GM23248 (cell line): Measurements from ENCODE around the gene ABCD2. TPM values are rescaled to one million over a fixed set of nuclear protein-coding genes. Genes with fewer than 3 reads are reported as not detected.

Experiments
- DNase-seq: peaks from one replicate; pipeline ENCODE4 v3.0.0-alpha.2; 2015
- H2AFZ ChIP-seq: fragments of 200-600 bp; sonication (generic); 2 replicates; pipeline ENCODE4 v1.6.1; 2016; ENCODE audit warnings: antibody characterized with exemption
- H3F3A ChIP-seq: fragments of 200-600 bp; sonication (generic); 2 replicates; pipeline ENCODE4 v1.6.1; 2016; ENCODE audit warnings: mild to moderate bottlenecking, antibody characterized with exemption, mixed run types; ENCODE audit not compliant: insufficient read depth
- H3K27ac ChIP-seq: fragments of 200-600 bp; sonication (generic); 2 replicates; pipeline ENCODE4 v1.5.1; 2016; ENCODE audit warnings: mild to moderate bottlenecking
- H3K27me3 ChIP-seq: fragments of 200-600 bp; sonication (generic); replicated peaks from 2 replicates; pipeline ENCODE4 v1.6.1; 2016; ENCODE audit warnings: mild to moderate bottlenecking; ENCODE audit not compliant: insufficient read depth
- H3K36me3 ChIP-seq: fragments of 200-600 bp; sonication (generic); 2 replicates; pipeline ENCODE4 v1.6.1; 2016; ENCODE audit warnings: low read depth, mild to moderate bottlenecking
- H3K4me1 ChIP-seq: fragments of 200-600 bp; sonication (generic); 2 replicates; pipeline ENCODE4 v1.6.1; 2016; ENCODE audit warnings: mild to moderate bottlenecking; ENCODE audit not compliant: insufficient read depth
- H3K4me2 ChIP-seq: fragments of 200-600 bp; sonication (generic); one replicate; pipeline ENCODE4 v1.6.1; 2016; ENCODE audit warnings: mild to moderate bottlenecking; ENCODE audit not compliant: unreplicated experiment
- H3K4me3 ChIP-seq: fragments of 200-600 bp; sonication (generic); 2 replicates; pipeline ENCODE4 v1.5.1; 2016; ENCODE audit warnings: mild to moderate bottlenecking
- H3K79me2 ChIP-seq: fragments of 200-600 bp; sonication (generic); 2 replicates; pipeline ENCODE4 v1.6.1; 2016; ENCODE audit warnings: mild to moderate bottlenecking; ENCODE audit not compliant: insufficient read depth
- H3K9ac ChIP-seq: fragments of 200-600 bp; sonication (generic); 2 replicates; pipeline ENCODE4 v1.6.1; 2016; ENCODE audit warnings: mild to moderate bottlenecking
- H3K9me2 ChIP-seq: fragments of 200-600 bp; sonication (generic); 2 replicates; pipeline ENCODE4 v1.6.1; 2016; ENCODE audit warnings: mixed run types, mild to moderate bottlenecking, moderate library complexity; ENCODE audit not compliant: insufficient read depth
- H3K9me3 ChIP-seq: fragments of 200-600 bp; sonication (generic); one replicate; pipeline ENCODE4 v1.6.1; 2017; ENCODE audit warnings: low read depth
- H4K20me1 ChIP-seq: fragments of 200-600 bp; sonication (generic); 2 replicates; pipeline ENCODE4 v1.6.0; 2016; ENCODE audit not compliant: insufficient read depth
- EZH2 ChIP-seq: fragments of 200-600 bp; sonication (generic); IDR thresholded peaks from 2 replicates; pipeline ENCODE4 v1.6.1; 2018; ENCODE audit warnings: antibody characterized with exemption, mild to moderate bottlenecking; ENCODE audit not compliant: insufficient read depth, poor library complexity, severe bottlenecking
- EZH2phosphoT487 ChIP-seq: fragments of 200-600 bp; sonication (generic); IDR thresholded peaks from 2 replicates; pipeline ENCODE4 v1.6.1; 2018; ENCODE audit warnings: antibody characterized with exemption, moderate library complexity, mild to moderate bottlenecking, low read depth; ENCODE audit not compliant: insufficient read depth
- WGBS, 2 experiments: methylation state at CpG; one replicate each; pipeline ENCODE4 v1.1.6; 2015 to 2017; ENCODE audit warnings: low lambda C conversion rate in 2 of 2, low coverage in 1 of 2; ENCODE audit errors: missing lambda C conversion rate in 2 of 2; 5-methylcytosine and 5-hydroxymethylcytosine counted together
- in situ Hi-C: fragments of 300-500 bp; cut with MboI; formaldehyde crosslinking; loops from 2 replicates; pipeline ENCODE4 v1.15.0; 2020
- polyA plus RNA-seq: library from polyadenylated mRNA; unstranded; fragments of >200 nt; fragmentation: Nextera tagmentation; extraction: Ambion mirVana; gene quantifications from 2 replicates; pipeline ENCODE4 v1.2.1, GENCODE V29; 2016
- total RNA-seq: library from RNA; depleted of rRNA; stranded (reverse); fragments of >200 nt; shearing (Covaris generic); gene quantifications from 2 replicates; pipeline ENCODE4 v1.2.3, GENCODE V29; 2014

Gene ABCD2
- total and polyA plus RNA-seq, 2 experiments from 2014 or later, result 0.11 TPM; not detected in 1

DNA sequence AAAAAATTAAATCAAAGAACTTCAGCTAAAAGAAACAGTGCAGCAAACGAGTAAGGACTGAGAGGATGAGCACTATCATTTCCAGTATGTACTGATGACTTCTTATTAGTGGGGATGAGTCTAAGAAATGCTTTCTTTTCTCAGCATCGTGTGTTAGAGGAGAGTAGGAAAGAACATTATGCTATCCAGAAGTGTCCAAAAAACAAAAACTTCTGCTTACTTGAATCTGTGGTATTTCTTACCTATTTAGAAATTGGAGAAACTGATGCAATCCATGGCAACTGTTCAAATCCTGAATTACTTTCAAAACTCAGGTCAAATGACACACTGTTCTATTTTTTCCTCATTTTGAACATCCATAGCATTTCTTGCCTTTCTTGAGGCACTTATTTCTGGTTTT lies 23.7 kb downstream of the ABCD2 start:
- DNase-seq, result no peak
- Histone ChIP-seq H3K27me3 (no peaks in the 10 kb centered on the region), H3K27ac (no peak overlapping the region), H4K20me1 (no peaks in the 10 kb centered on the region), H2AFZ (no peak overlapping the region; the same call in 1 of the 2 replicates), H3K79me2 (no peaks in the 10 kb centered on the region), H3F3A (no peaks in the 10 kb centered on the region), H3K36me3 (no peaks in the 10 kb centered on the region), H3K9ac (no peak overlapping the region), H3K4me3 (no peak overlapping the region), H3K4me2 (no peak overlapping the region), H3K9me3 (no peaks in the 10 kb centered on the region), H3K4me1 (no peaks in the 10 kb centered on the region), H3K9me2 (no peaks in the 10 kb centered on the region)
- no peak for TF ChIP-seq EZH2
- TF ChIP-seq EZH2phosphoT487, result no peak
- WGBS, 2 experiments, result 44 to 59% methylated on average over 2 of the region's 2 CpGs
- in situ Hi-C loops, result no loop called here

DNA sequence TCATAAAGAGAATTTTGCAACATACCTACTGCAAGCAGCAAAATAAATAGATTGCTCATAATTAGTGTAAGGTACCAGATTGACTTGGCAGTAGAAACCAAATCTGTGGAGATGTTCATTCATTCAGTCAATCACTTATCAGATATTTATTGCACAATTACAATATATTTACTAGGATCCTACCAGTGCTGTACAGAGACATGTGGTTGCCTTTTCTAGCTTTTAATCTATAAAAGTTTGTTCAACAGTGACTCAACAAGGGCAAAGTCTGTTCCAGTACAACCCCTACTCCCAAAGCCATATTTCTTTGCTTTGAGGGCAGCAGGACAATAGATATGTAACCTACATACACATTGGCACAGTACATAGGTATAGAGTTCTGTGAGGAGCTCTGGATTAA lies 27.3 kb downstream of the ABCD2 start:
- Histone ChIP-seq H3K36me3 (no peaks in the 10 kb centered on the region), H3K79me2 (no peaks in the 10 kb centered on the region), H3K27ac (no peak overlapping the region), H3K9me3 (no peaks in the 10 kb centered on the region), H3F3A (no peaks in the 10 kb centered on the region), H3K4me3 (no peak overlapping the region), H3K9me2 (no peaks in the 10 kb centered on the region), H3K4me1 (no peaks in the 10 kb centered on the region), H3K27me3 (no peaks in the 10 kb centered on the region), H3K4me2 (no peak overlapping the region), H4K20me1 (no peaks in the 10 kb centered on the region), H3K9ac (no peak overlapping the region), H2AFZ (no peak overlapping the region)
- TF ChIP-seq EZH2, result no peak
- no peak for TF ChIP-seq EZH2phosphoT487
- in situ Hi-C loops, result no loop called here
- DNase-seq, result no peak

DNA sequence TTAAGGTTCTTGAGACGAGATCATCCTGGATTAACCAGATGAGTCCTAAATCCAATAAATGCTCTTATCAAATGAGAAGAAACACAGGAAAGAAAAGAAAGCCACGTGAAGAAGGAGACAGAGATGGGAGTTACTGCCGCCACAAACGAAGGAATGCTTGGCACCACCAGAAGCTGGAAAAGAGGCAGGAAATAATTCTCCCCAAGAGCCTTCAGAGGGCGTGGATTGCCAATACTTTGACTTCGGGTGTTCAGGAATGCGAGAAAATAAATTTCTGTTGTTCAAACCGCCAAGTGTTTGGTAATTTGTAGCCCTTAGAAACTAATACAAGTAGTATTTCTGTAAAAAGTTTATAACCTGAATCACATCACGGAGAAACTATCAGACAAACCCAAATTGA lies 31.3 kb downstream of the ABCD2 start:
- H2AFZ ChIP-seq, result peak overlapping the region; percentile 17; the same call in 1 of the 2 replicates
- no peaks in the 10 kb centered on the region for H3K9me3 ChIP-seq
- H3K4me1 ChIP-seq, result no peaks in the 10 kb centered on the region
- no peak overlapping the region for H3K27ac ChIP-seq
- 38 to 42% methylated on average over 9 of the region's 9 CpGs for WGBS, 2 experiments
- in situ Hi-C loops, result no loop called here
- no peaks in the 10 kb centered on the region for H4K20me1 ChIP-seq
- TF ChIP-seq EZH2phosphoT487 (no peak), EZH2 (no peak)
- H3F3A ChIP-seq, result no peaks in the 10 kb centered on the region
- DNase-seq, result no peak
- H3K27me3 ChIP-seq, result no peaks in the 10 kb centered on the region
- no peaks in the 10 kb centered on the region for H3K9me2 ChIP-seq
- H3K4me2 ChIP-seq, result no peak overlapping the region
- no peaks in the 10 kb centered on the region for H3K79me2 ChIP-seq
- H3K36me3 ChIP-seq, result no peaks in the 10 kb centered on the region
- no peak overlapping the region for H3K4me3 ChIP-seq
- no peak overlapping the region for H3K9ac ChIP-seq

DNA sequence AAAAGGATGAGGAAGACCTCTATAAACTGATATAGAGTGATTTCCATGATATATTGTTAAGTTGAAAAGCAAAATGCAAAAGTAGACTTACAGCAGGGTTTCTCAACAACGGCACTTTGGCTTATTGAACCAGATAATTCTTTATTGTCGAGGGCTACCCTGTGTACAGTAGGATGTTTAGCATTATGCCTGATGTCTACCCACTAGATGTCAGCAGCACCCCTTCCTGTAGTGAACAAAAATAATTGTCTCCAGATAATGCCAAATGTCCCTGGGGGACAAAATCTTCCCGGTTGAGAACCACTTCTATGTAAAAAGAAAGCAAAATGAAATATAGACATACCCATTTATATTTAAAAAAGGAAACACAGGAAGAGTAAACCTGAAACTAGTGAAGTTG lies 32.4 kb downstream of the ABCD2 start:
- H3K79me2 ChIP-seq, result no peaks in the 10 kb centered on the region
- H3K36me3 ChIP-seq, result no peaks in the 10 kb centered on the region
- no peak overlapping the region for H3K27ac ChIP-seq
- no peaks in the 10 kb centered on the region for H3K4me1 ChIP-seq
- TF ChIP-seq EZH2 (no peak), EZH2phosphoT487 (no peak)
- in situ Hi-C loops, result no loop called here
- no peak overlapping the region for H3K4me3 ChIP-seq
- no peaks in the 10 kb centered on the region for H3F3A ChIP-seq
- no peaks in the 10 kb centered on the region for H4K20me1 ChIP-seq
- DNase-seq, result no peak
- WGBS, 2 experiments, result 12 to 19% methylated on average over 3 of the region's 3 CpGs
- no peak overlapping the region for H2AFZ ChIP-seq
- no peaks in the 10 kb centered on the region for H3K9me3 ChIP-seq
- H3K9me2 ChIP-seq, result no peaks in the 10 kb centered on the region
- no peak overlapping the region for H3K9ac ChIP-seq
- H3K27me3 ChIP-seq, result no peaks in the 10 kb centered on the region
- no peak overlapping the region for H3K4me2 ChIP-seq

DNA sequence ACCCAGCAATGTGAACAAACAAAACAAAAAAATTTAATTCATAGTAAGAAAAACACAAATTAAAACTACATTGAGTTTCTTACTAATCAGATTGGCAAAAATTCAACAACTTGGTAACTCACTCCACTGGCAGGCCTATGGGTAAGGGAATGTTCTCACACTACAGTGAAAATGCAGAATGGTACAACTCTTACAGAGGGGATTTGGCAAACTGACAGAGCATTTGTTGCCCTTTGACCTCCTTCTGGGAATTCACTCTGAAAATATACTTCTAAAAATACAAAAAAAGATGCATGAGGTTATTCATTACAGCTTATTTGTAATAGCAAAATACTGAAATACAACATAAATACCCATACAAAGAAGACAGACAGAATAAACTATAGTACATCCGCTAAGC lies 32.8 kb downstream of the ABCD2 start:
- Histone ChIP-seq H3F3A (no peaks in the 10 kb centered on the region), H3K4me2 (no peak overlapping the region), H3K9me2 (no peaks in the 10 kb centered on the region), H3K36me3 (no peaks in the 10 kb centered on the region), H3K4me1 (no peaks in the 10 kb centered on the region), H3K4me3 (no peak overlapping the region), H3K9me3 (no peaks in the 10 kb centered on the region), H3K27me3 (no peaks in the 10 kb centered on the region), H2AFZ (no peak overlapping the region), H4K20me1 (no peaks in the 10 kb centered on the region), H3K27ac (no peak overlapping the region), H3K79me2 (no peaks in the 10 kb centered on the region), H3K9ac (no peak overlapping the region)
- peak; percentile 16 for DNase-seq
- TF ChIP-seq EZH2phosphoT487 (no peak), EZH2 (no peak)
- WGBS, 2 experiments, result 26% methylated on average over 1 of the region's 1 CpG
- in situ Hi-C loops, result no loop called here
